Suprapubic skin (tissue), 4 donors: ENCODE data around the gene DDTL.

Experiments
- CTCF ChIP-seq, 2 donors: fragments of 200-600 bp in 1 of 2; fragments of 450-650 bp in 1 of 2; sonication (generic) in 1 of 2; IDR thresholded peaks; one replicate each; pipeline ENCODE4 v1.5.1; 2016 to 2019; ENCODE audit warnings: antibody characterized with exemption in 2 of 2, mild to moderate bottlenecking in 1 of 2, moderate library complexity in 1 of 2
- POLR2A ChIP-seq, 2 donors: fragments of 450-650 bp; IDR thresholded peaks; one replicate each; pipeline ENCODE4 v1.6.1; 2017; ENCODE audit warnings: antibody characterized with exemption in 2 of 2, mild to moderate bottlenecking in 2 of 2, moderate library complexity in 2 of 2
- POLR2AphosphoS5 ChIP-seq, 3 donors: sonication (generic); formaldehyde crosslinking; IDR thresholded peaks; one replicate each; pipeline ENCODE4 v1.6.1; 2017; ENCODE audit warnings: antibody characterized with exemption in 3 of 3

DNA sequence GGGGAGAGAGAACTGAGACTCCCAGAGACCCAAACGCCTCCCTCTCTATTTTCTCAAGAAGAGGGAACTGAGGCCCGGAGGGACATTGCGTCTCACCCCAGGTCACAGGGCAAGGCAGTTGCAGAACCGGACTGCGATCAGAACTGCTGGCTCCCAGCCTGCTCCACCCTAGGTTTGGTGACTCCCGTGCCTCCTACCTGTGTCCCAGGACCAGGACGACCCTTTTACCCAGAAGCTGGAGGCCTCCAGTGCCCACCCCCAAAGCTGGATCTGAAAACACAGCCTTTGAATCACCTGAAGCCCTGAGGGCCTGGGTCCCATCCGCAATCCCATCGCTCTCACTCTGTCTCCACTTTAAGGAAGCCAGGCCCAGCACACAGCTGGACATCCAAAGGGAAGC, 37.2 kb downstream of the DDTL start:
- TF ChIP-seq CTCF (IDR thresholded peaks at IDR 0.05), result no peak
- TF ChIP-seq POLR2A (IDR thresholded peaks at IDR 0.05), result no peak
- TF ChIP-seq POLR2AphosphoS5 (IDR thresholded peaks at IDR 0.05), result no peak
